ENCODE results near the gene PHLPP1. TPM values are rescaled to one million over a fixed set of nuclear protein-coding genes. Genes with fewer than 3 reads are reported as not detected.

The PHLPP1 gene
- total and polyA plus RNA-seq, 2 of the 4 experiments (the other 2 are of a cell fraction) = 3.3 to 3.6 TPM

GRCh38 chr18:62690236-62690815 is 25.0 kb upstream of the PHLPP1 start:
- Histone ChIP-seq H4K20me1 (ENCODE audit: insufficient read depth, low read length) (no peaks in the 10 kb centered on the region), H2BK15ac (ENCODE audit: low read depth, low read length) (no peak overlapping the region), H3K27ac (ENCODE audit: insufficient read depth, low read length) (no peak overlapping the region), H3K56ac (ENCODE audit: extremely low read depth, insufficient read depth, low read length) (no peak overlapping the region), H2BK5ac (ENCODE audit: low read depth, low read length, poor library complexity, severe bottlenecking) (no peak overlapping the region), H3K9me1 (ENCODE audit: insufficient read depth, low read length) (no peaks in the 10 kb centered on the region), H3K27me3 (ENCODE audit: control insufficient read depth, insufficient read depth, low read length) (peaks cover 6% of the 10 kb centered on the region), H2AFZ (replicated peaks; ENCODE audit: low read length, poor library complexity) (no peak overlapping the region), H3K4me1 (ENCODE audit: control insufficient read depth, insufficient read depth, low read length) (no peaks in the 10 kb centered on the region), H3K9me3 (ENCODE audit: control insufficient read depth, insufficient read depth, low read length) (peaks cover 16% of the 10 kb centered on the region), H2AK5ac (ENCODE audit: low read depth, low read length) (no peak overlapping the region), H4K5ac (ENCODE audit: low read depth, low read length) (no peak overlapping the region), H2BK120ac (ENCODE audit: low read depth, low read length) (no peak overlapping the region), H3K4me2 (ENCODE audit: low read depth, low read length) (no peak overlapping the region), H3K18ac (ENCODE audit: low read depth, low read length) (no peak overlapping the region), H3K36me3 (ENCODE audit: control insufficient read depth, insufficient read depth, low read length) (no peaks in the 10 kb centered on the region), H3K79me1 (ENCODE audit: low read depth in 1 of 2, low read length in 2 of 2) (no peaks in the 10 kb centered on the region), H3K14ac (replicated peaks; ENCODE audit: low read depth, low read length) (no peak overlapping the region), H3K4ac (ENCODE audit: low read depth, low read length) (no peak overlapping the region), H3K4me3 (ENCODE audit: insufficient read depth, low read depth, low read length) (no peak overlapping the region), H3K23ac (ENCODE audit: low read depth, low read length) (no peak overlapping the region), H2AK9ac (replicated peaks; ENCODE audit: low read depth, low read length, poor library complexity) (no peak overlapping the region), H4K91ac (ENCODE audit: insufficient read depth, low read depth, low read length) (no peak overlapping the region), H4K8ac (ENCODE audit: low read depth in 2 of 2, low read length in 2 of 2) (no peak overlapping the region), H3K9ac (ENCODE audit: low read depth, low read length) (no peak overlapping the region), H2BK20ac (ENCODE audit: low read depth, low read length) (no peak overlapping the region)
- intact Hi-C loops (cut with micrococcal nuclease) (no loop called here), dilution Hi-C loops (cut with HindIII; ENCODE audit: low sequenced_read_pairs, unreplicated experiment) (no loop called here), in situ Hi-C loops (cut with MboI; ENCODE audit: low sequenced_read_pairs) (no loop called here)
- DNase-seq (no peak), ATAC-seq (ENCODE audit: low read depth) (no peak)
- POLR2A ChIA-PET (ENCODE audit: unreplicated experiment) = no interaction called here
- CTCF ChIA-PET = no interaction called here
- no TSS peak for BruUV-seq (replicated peaks)
- WGBS, 2 experiments (ENCODE audit: extremely low coverage in 2 of 2, insufficient read length in 1 of 2) = no CpG with 5 or more reads among the region's 6 CpGs
- TF ChIP-seq NFE2L2 (IDR thresholded peaks at IDR 0.05; ENCODE audit: low read depth, low read length) = no peak
- no peak for TF ChIP-seq SMC3 (IDR thresholded peaks at IDR 0.05; ENCODE audit: low read depth, low read length)
- no peak for TF ChIP-seq CEBPB (IDR thresholded peaks at IDR 0.05; ENCODE audit: low read depth, low read length)
- no peak for TF ChIP-seq MAFK (IDR thresholded peaks at IDR 0.05; ENCODE audit: low read depth, low read length)
- TF ChIP-seq MXI1 (IDR thresholded peaks at IDR 0.05; ENCODE audit: borderline replicate concordance, low read depth, low read length) = no peak
- no peak for TF ChIP-seq USF2 (IDR thresholded peaks at IDR 0.05; ENCODE audit: low read depth, low read length)
- no peak for TF ChIP-seq FOS (IDR thresholded peaks at IDR 0.05; ENCODE audit: low read depth, low read length)
- no peak for TF ChIP-seq RAD21 (IDR thresholded peaks at IDR 0.05; ENCODE audit: low read length)
- no peak for TF ChIP-seq CHD1 (IDR thresholded peaks at IDR 0.05; ENCODE audit: low read depth, low read length)
- no peak for TF ChIP-seq CTCF (conservative IDR thresholded peaks at IDR 0.05; ENCODE audit: low read depth, low read length)
- no peak for TF ChIP-seq BHLHE40 (IDR thresholded peaks at IDR 0.05; ENCODE audit: low read depth, low read length)
- TF ChIP-seq POLR2A (IDR thresholded peaks at IDR 0.05; ENCODE audit: low read depth, low read length) = no peak
- TF ChIP-seq ELK1 (IDR thresholded peaks at IDR 0.05; ENCODE audit: borderline replicate concordance, low read depth, low read length) = no peak

All from IMR-90 (cell line).